GM12878 (cell line): ENCODE measurements around the gene FAM221B. TPM values are rescaled to one million over a fixed set of nuclear protein-coding genes. Genes with fewer than 3 reads are reported as not detected.

Experiments
- ATAC-seq: fragments of 200-7000 bp; cut with Tn5 transposase; 3 replicates; pipeline ENCODE4 v1.9.1; 2020; ENCODE audit warnings: mild to moderate bottlenecking, moderate library complexity
- BruUV-seq: library from RNA; stranded (reverse); fragments of 400-500 nt; replicated peaks from 2 replicates; lab custom pipeline; 2021; lab: Mats Ljungman, UMichigan
- CTCF ChIA-PET: fragments of 300-600 bp; sonication (Branson Sonifier 250); formaldehyde crosslinking; extraction: SDS; loops from one replicate; lab custom pipeline; 2021; ENCODE audit warnings: inconsistent platforms; lab: Yijun Ruan, JAX
- POLR2A ChIA-PET: fragments of 350-600 bp; formaldehyde crosslinking; extraction: SDS; loops from one replicate; lab custom pipeline; 2021; ENCODE audit warnings: inconsistent platforms; lab: Charles Lee
- RAD21 ChIA-PET: fragments of 300-600 bp; sonication (Branson Sonifier 250); formaldehyde crosslinking; loops from one replicate; lab custom pipeline; 2023; ENCODE audit warnings: antibody characterized with exemption; ENCODE audit not compliant: unreplicated experiment; lab: Charles Lee
- SMC1A ChIA-PET: fragments of 300-600 bp; sonication (Branson Sonifier 250); formaldehyde crosslinking; loops from one replicate; lab custom pipeline; 2023; ENCODE audit not compliant: unreplicated experiment, uncharacterized antibody; lab: Charles Lee
- DNase-seq: peaks from one replicate; pipeline ENCODE4 v3.0.0-alpha.2; 2011; ENCODE audit warnings: low read depth, low spot score
- FAIRE-seq: peaks from 3 replicates; lab custom pipeline; 2011; peaks lifted over from hg19 to GRCh38; lab: Jason Lieb, UNC
- H2AFZ ChIP-seq: 2 replicates; pipeline ENCODE4 v1.6.0; 2011; ENCODE audit warnings: low read depth, low read length, control low read depth; ENCODE audit not compliant: control insufficient read depth
- H3K27ac ChIP-seq: 2 replicates; pipeline ENCODE4 v1.5.1; 2011; ENCODE audit warnings: control low read depth; ENCODE audit not compliant: control insufficient read depth, insufficient read depth
- H3K27me3 ChIP-seq, 2 experiments: replicated peaks in 1 of 2; 2 replicates each; pipeline versions ENCODE4 v1.6.0 to v1.6.1; 2011; ENCODE audit warnings: low read length in 1 of 2; ENCODE audit not compliant: control insufficient read depth in 2 of 2, insufficient read depth in 2 of 2
- H3K36me3 ChIP-seq, 2 experiments: 2 replicates each; pipeline ENCODE4 v1.5.1; 2011; ENCODE audit warnings: low read length in 1 of 2; ENCODE audit not compliant: control insufficient read depth in 2 of 2, insufficient read depth in 2 of 2
- H3K4me1 ChIP-seq: 2 replicates; pipeline ENCODE4 v1.6.1; 2011; ENCODE audit warnings: mild to moderate bottlenecking, low read length, moderate library complexity, mixed read lengths; ENCODE audit not compliant: control insufficient read depth, insufficient read depth
- H3K4me2 ChIP-seq: 2 replicates; pipeline ENCODE4 v1.6.0; 2011; ENCODE audit warnings: control low read depth; ENCODE audit not compliant: control insufficient read depth, insufficient read depth
- H3K4me3 ChIP-seq: fragments of 200-600 bp; sonication (generic); 2 replicates; pipeline ENCODE4 v1.5.1; 2016
- H3K79me2 ChIP-seq: 2 replicates; pipeline ENCODE4 v1.6.0; 2011; ENCODE audit warnings: low read length; ENCODE audit not compliant: control insufficient read depth, insufficient read depth
- H3K9ac ChIP-seq: 2 replicates; pipeline ENCODE4 v1.8.0; 2011; ENCODE audit warnings: low read length, control low read depth, mixed read lengths; ENCODE audit not compliant: control insufficient read depth, insufficient read depth
- H3K9me3 ChIP-seq: replicated peaks from 3 replicates; pipeline ENCODE4 v1.5.1; 2011; ENCODE audit warnings: mild to moderate bottlenecking, low read length; ENCODE audit not compliant: control insufficient read depth, insufficient read depth
- H4K20me1 ChIP-seq: 2 replicates; pipeline ENCODE4 v1.6.0; 2011; ENCODE audit not compliant: control insufficient read depth, insufficient read depth
- BCL3 ChIP-seq: IDR thresholded peaks from 2 replicates; pipeline ENCODE4 v1.6.1; 2011; ENCODE audit warnings: borderline replicate concordance, low read depth, mild to moderate bottlenecking, moderate library complexity, low read length; ENCODE audit not compliant: insufficient read depth, poor library complexity, severe bottlenecking
- BMI1 ChIP-seq: fragments of 450-650 bp; IDR thresholded peaks from 2 replicates; pipeline ENCODE4 v1.6.1; 2016; ENCODE audit warnings: mild to moderate bottlenecking, moderate library complexity, borderline replicate concordance
- CBFB ChIP-seq: IDR thresholded peaks from 2 replicates; pipeline ENCODE4 v1.6.1; 2016; ENCODE audit warnings: antibody characterized with exemption, low read depth
- CEBPB ChIP-seq, 2 experiments: fragments of 150-350 bp in 1 of 2; IDR thresholded peaks; 2 replicates each; pipeline ENCODE4 v1.6.1; 2012 to 2014; ENCODE audit warnings: low read depth in 2 of 2, low read length in 2 of 2, borderline replicate concordance in 1 of 2, inconsistent platforms in 1 of 2
- DPF2 ChIP-seq: fragments of 450-650 bp; IDR thresholded peaks from 2 replicates; pipeline ENCODE4 v1.6.1; 2017; ENCODE audit warnings: mild to moderate bottlenecking
- ESRRA ChIP-seq: IDR thresholded peaks from 2 replicates; pipeline ENCODE4 v1.6.1; 2012; ENCODE audit warnings: mild to moderate bottlenecking, low read length, improper control_type of control experiment
- IKZF2 ChIP-seq, 2 experiments: fragments of 450-650 bp; IDR thresholded peaks; 2 replicates each; pipeline ENCODE4 v1.6.1; 2017; ENCODE audit warnings: mild to moderate bottlenecking in 2 of 2, moderate library complexity in 2 of 2
- NFXL1 ChIP-seq: fragments of 450-650 bp; IDR thresholded peaks from 2 replicates; pipeline ENCODE4 v1.6.1; 2017; ENCODE audit warnings: antibody characterized with exemption, mild to moderate bottlenecking, borderline replicate concordance
- NFYA ChIP-seq: IDR thresholded peaks from 2 replicates; pipeline ENCODE4 v1.6.1; 2011; ENCODE audit warnings: low read depth, mild to moderate bottlenecking, low read length, improper control_type of control experiment, borderline replicate concordance
- NR2F1 ChIP-seq: fragments of 450-650 bp; conservative IDR thresholded peaks from 2 replicates; pipeline ENCODE4 v1.6.1; 2017; ENCODE audit warnings: mild to moderate bottlenecking
- PML ChIP-seq: IDR thresholded peaks from 2 replicates; pipeline ENCODE4 v1.6.1; 2012; ENCODE audit warnings: low read length, inconsistent platforms
- STAT1 ChIP-seq: fragments of 450-650 bp; conservative IDR thresholded peaks from 2 replicates; pipeline ENCODE4 v1.6.1; 2014; ENCODE audit warnings: antibody characterized with exemption, mild to moderate bottlenecking
- STAT3 ChIP-seq: IDR thresholded peaks from 2 replicates; pipeline ENCODE4 v1.6.1; 2011; ENCODE audit warnings: low read depth, low read length, improper control_type of control experiment
- SUPT20H ChIP-seq: IDR thresholded peaks from 2 replicates; pipeline ENCODE4 v1.6.1; 2011; ENCODE audit warnings: low read depth, mild to moderate bottlenecking, low read length, moderate library complexity, borderline replicate concordance; ENCODE audit not compliant: control insufficient read depth
- TAF1 ChIP-seq: IDR thresholded peaks from 2 replicates; pipeline ENCODE4 v1.6.1; 2011; ENCODE audit warnings: mild to moderate bottlenecking, low read depth, low read length, borderline replicate concordance
- USF1 ChIP-seq: IDR thresholded peaks from 2 replicates; pipeline ENCODE4 v1.6.1; 2011; ENCODE audit warnings: borderline replicate concordance, low read depth, mild to moderate bottlenecking, moderate library complexity, mixed read lengths, low read length; ENCODE audit not compliant: insufficient read depth; ENCODE audit errors: extremely low read length
- USF2 ChIP-seq: IDR thresholded peaks from 2 replicates; pipeline ENCODE4 v1.6.1; 2011; ENCODE audit warnings: low read depth, low read length, improper control_type of control experiment, borderline replicate concordance
- WRNIP1 ChIP-seq: IDR thresholded peaks from 2 replicates; pipeline ENCODE4 v1.6.1; 2011; ENCODE audit warnings: low read depth, low read length, improper control_type of control experiment, borderline replicate concordance
- ZNF207 ChIP-seq: fragments of 450-650 bp; IDR thresholded peaks from 2 replicates; pipeline ENCODE4 v1.6.1; 2014; ENCODE audit warnings: antibody characterized with exemption, mild to moderate bottlenecking, borderline replicate concordance
- ZNF217 ChIP-seq: fragments of 450-650 bp; IDR thresholded peaks from 2 replicates; pipeline ENCODE4 v1.6.1; 2017; ENCODE audit warnings: antibody characterized with exemption, mild to moderate bottlenecking
- ZNF384 ChIP-seq: IDR thresholded peaks from 2 replicates; pipeline ENCODE4 v1.6.1; 2012; ENCODE audit warnings: low read depth, mild to moderate bottlenecking, low read length, improper control_type of control experiment, borderline replicate concordance
- ZSCAN29 ChIP-seq: fragments of 450-650 bp; IDR thresholded peaks from 2 replicates; pipeline ENCODE4 v1.6.1; 2017; ENCODE audit warnings: mild to moderate bottlenecking, moderate library complexity
- WGBS: methylation state at CpG from one replicate; pipeline ENCODE4 v1.1.6; 2016; ENCODE audit warnings: low lambda C conversion rate; ENCODE audit not compliant: insufficient replicate concordance, insufficient coverage; ENCODE audit errors: missing lambda C conversion rate; 5-methylcytosine and 5-hydroxymethylcytosine counted together
- in situ Hi-C: fragments of 300-500 bp; cut with MboI; formaldehyde crosslinking; loops from 9 replicates; pipeline ENCODE4 v1.14.3; 2018; ENCODE audit warnings: mixed read lengths
- intact Hi-C: fragments of 100-400 bp; cut with micrococcal nuclease; formaldehyde crosslinking; loops from one replicate; pipeline ENCODE4 v1.14.2; 2022; ENCODE audit not compliant: unreplicated experiment
- polyA plus RNA-seq, 11 experiments: library from polyadenylated mRNA; depleted of rRNA in 4 of 11; unstranded in 6 of 11; stranded (reverse) in 5 of 11; fragments of >200 nt; fragmentation: Nextera tagmentation in 4 of 11; fragmentation: Illumina TruSeq in 1 of 11; extraction: Ambion mirVana in 4 of 11; extraction: Trizol in 1 of 11; gene quantifications; 1 replicate in 1 of 11; 2 replicates in 10 of 11; pipeline versions ENCODE4 v1.2.1 to v1.2.3, GENCODE V29; 2011 to 2016; ENCODE audit warnings: inconsistent platforms in 2 of 11, missing spikeins in 2 of 11, low read depth in 1 of 11
- total RNA-seq, 4 experiments: library from RNA; depleted of rRNA in 3 of 4; stranded (reverse); fragments of >200 nt in 3 of 4; fragmentation: Illumina TruSeq in 1 of 4; extraction: Trizol in 1 of 4; gene quantifications; 2 replicates each; pipeline versions ENCODE4 v1.2.1 to v1.2.3, GENCODE V29; 2013 to 2021

Gene FAM221B
- total and polyA plus RNA-seq, 10 of the 15 experiments (the other 5 are each of a cell fraction or from before 2014, with no cell fraction given), result 0.02 to 0.12 (median 0.04) TPM; not detected in 5

- ChIA-PET POLR2A (interaction anchor here (1.8 kb wide), 1 partner anchor 15 kb away, joined by 5 read pairs; the partner anchor contains the start of gene HINT2), SMC1A (no interaction called here), RAD21 (interaction anchor here (1.1 kb wide), 1 partner anchor 60 kb away, joined by 3 read pairs; no protein-coding TSS in a partner anchor), CTCF (interaction anchor here (0.7 to 1.7 kb wide), 6 partner anchors 9 to 84 kb away, joined by 3 to 6 read pairs (median 4); partner anchors contain the start of genes HINT2 and SPAG8)
- peaks cover 0 to 13% of the 10 kb centered on the region in 2 experiments; a peak in 2 of 4 replicates for H3K36me3 ChIP-seq
- in situ Hi-C loops, result no loop called here
- WGBS, result 97% methylated on average over 4 of the region's 4 CpGs
- no peak overlapping the region for H3K4me3 ChIP-seq
- no peaks in the 10 kb centered on the region for H3K27me3 ChIP-seq
- no peaks in the 10 kb centered on the region for H3K9me3 ChIP-seq
- DNase-seq (no peak), ATAC-seq (peak; percentile 56), FAIRE-seq (no peak)
- H2AFZ ChIP-seq, result no peak overlapping the region
- H3K4me2 ChIP-seq, result no peak overlapping the region
- H3K27ac ChIP-seq, result no peak overlapping the region
- peaks cover 21% of the 10 kb centered on the region for H3K4me1 ChIP-seq
- intact Hi-C loops, result no loop called here
- no TSS peak for BruUV-seq
- H3K79me2 ChIP-seq, result no peaks in the 10 kb centered on the region
- H3K9ac ChIP-seq, result no peak overlapping the region
- H4K20me1 ChIP-seq, result no peaks in the 10 kb centered on the region
- no peak for TF ChIP-seq ZSCAN29
- TF ChIP-seq NFYA, result no peak
- TF ChIP-seq WRNIP1, result no peak
- no peak for TF ChIP-seq BMI1
- TF ChIP-seq CBFB, result no peak
- peak; percentile 21 for TF ChIP-seq USF1
- TF ChIP-seq BCL3, result peak; percentile 95
- TF ChIP-seq NFXL1, result no peak
- no peak for TF ChIP-seq ESRRA
- no peak for TF ChIP-seq CEBPB (IDR thresholded peaks at IDR 0.05; ENCODE audit: borderline replicate concordance in 1 of 2, low read depth in 2 of 2, low read length in 2 of 2)
- no peak for TF ChIP-seq ZNF384
- TF ChIP-seq DPF2, result no peak
- no peak for TF ChIP-seq STAT3
- TF ChIP-seq IKZF2 (IDR thresholded peaks at IDR 0.05), result no peak; a peak in 1 of 4 replicates
- TF ChIP-seq NR2F1, result no peak
- TF ChIP-seq SUPT20H, result no peak
- TF ChIP-seq STAT1, result no peak
- no peak for TF ChIP-seq ZNF207
- TF ChIP-seq PML, result no peak
- TF ChIP-seq USF2, result peak; percentile 35; the same call in 1 of the 2 replicates
- TF ChIP-seq ZNF217, result no peak
- TF ChIP-seq TAF1, result no peak
Measured at GRCh38 chr9:35798658-35799374, 29.7 kb downstream of the FAM221B start.
